A673 (cell line): Measurements from ENCODE around the gene L1TD1. TPM values are rescaled to one million over a fixed set of nuclear protein-coding genes. Genes with fewer than 3 reads are reported as not detected.

Source experiments
- BruUV-seq: library from RNA; stranded (reverse); fragments of 400-500 nt; replicated peaks from 2 replicates; lab custom pipeline; 2021; lab: Mats Ljungman, UMichigan
- CTCF ChIA-PET: fragments of 300-600 bp; sonication (Branson Sonifier 250); formaldehyde crosslinking; loops from one replicate; lab custom pipeline; 2022; ENCODE audit warnings: antibody characterized with exemption; lab: Charles Lee
- POLR2A ChIA-PET: fragments of 300-600 bp; sonication (Branson Sonifier 250); formaldehyde crosslinking; loops from one replicate; lab custom pipeline; 2022; ENCODE audit warnings: antibody characterized with exemption; ENCODE audit not compliant: low non-redundant PET; lab: Charles Lee
- DNase-seq: peaks from one replicate; pipeline ENCODE4 v3.0.0-alpha.2; 2015; ENCODE audit warnings: low spot score
- H3K27ac ChIP-seq: fragments of 200-600 bp; sonication (generic); 2 replicates; pipeline ENCODE4 v1.5.1; 2016; ENCODE audit warnings: mixed run types, low read depth, mild to moderate bottlenecking, mixed read lengths, antibody characterized with exemption, low read length; ENCODE audit not compliant: poor library complexity, severe bottlenecking
- H3K27me3 ChIP-seq: fragments of 200-600 bp; sonication (generic); replicated peaks from 2 replicates; pipeline ENCODE4 v1.6.1; 2017; ENCODE audit warnings: mixed run types, low read depth, mild to moderate bottlenecking, mixed read lengths, antibody characterized with exemption, low read length; ENCODE audit not compliant: insufficient read depth, poor library complexity
- H3K36me3 ChIP-seq: fragments of 200-600 bp; sonication (generic); 2 replicates; pipeline ENCODE4 v1.6.1; 2016; ENCODE audit warnings: mixed run types, mild to moderate bottlenecking, mixed read lengths, antibody characterized with exemption, low read length; ENCODE audit not compliant: insufficient read depth, poor library complexity, severe bottlenecking
- H3K4me1 ChIP-seq: fragments of 200-600 bp; sonication (generic); 2 replicates; pipeline ENCODE4 v1.6.1; 2017; ENCODE audit warnings: mixed run types, mild to moderate bottlenecking, mixed read lengths, antibody characterized with exemption, low read length; ENCODE audit not compliant: insufficient read depth, poor library complexity, severe bottlenecking
- H3K4me3 ChIP-seq: fragments of 200-600 bp; sonication (generic); 2 replicates; pipeline ENCODE4 v1.5.1; 2016; ENCODE audit warnings: low read depth, mixed run types, mild to moderate bottlenecking, mixed read lengths, low read length; ENCODE audit not compliant: poor library complexity, severe bottlenecking
- H3K9me3 ChIP-seq: fragments of 200-600 bp; sonication (generic); 2 replicates; pipeline ENCODE4 v1.6.1; 2016; ENCODE audit warnings: mixed run types, low read depth, mild to moderate bottlenecking, mixed read lengths, antibody characterized with exemption, low read length; ENCODE audit not compliant: poor library complexity, severe bottlenecking
- EZH2 ChIP-seq: fragments of 200-600 bp; sonication (generic); IDR thresholded peaks from 2 replicates; pipeline ENCODE4 v1.6.1; 2017; ENCODE audit warnings: borderline replicate concordance, low read depth, mild to moderate bottlenecking, mixed read lengths, antibody characterized with exemption, low read length; ENCODE audit not compliant: poor library complexity, severe bottlenecking
- intact Hi-C: fragments of 100-400 bp; cut with micrococcal nuclease; formaldehyde crosslinking; loops from one replicate; pipeline ENCODE4 v1.10.0; 2022; ENCODE audit not compliant: unreplicated experiment
- total RNA-seq: library from RNA; stranded (reverse); gene quantifications from 2 replicates; pipeline ENCODE4 v1.2.3, GENCODE V29; 2021
- TF ChIP-seq, protein P1 (sequence below): fragments of 300-800, 200-600 bp; sonication (generic); conservative IDR thresholded peaks from 2 replicates; pipeline ENCODE4 v1.5.1; 2017; ENCODE audit warnings: low read depth, mild to moderate bottlenecking, antibody characterized with exemption, low read length, moderate library complexity, mixed read lengths

L1TD1 gene
- total RNA-seq, 1 experiment from 2014 or later, result not detected

- H3K4me1 ChIP-seq, result no peaks in the 10 kb centered on the region
- no TSS peak for BruUV-seq
- intact Hi-C loops, result loop anchor here (1.0 to 5.0 kb wide), 2 partner anchors 232 to 567 kb away; no protein-coding TSS in a partner anchor
- H3K4me3 ChIP-seq, result no peak overlapping the region
- no peaks in the 10 kb centered on the region for H3K27me3 ChIP-seq
- ChIA-PET POLR2A (no interaction called here), CTCF (interaction anchor here (0.6 to 1.6 kb wide), 14 partner anchors 26 to 571 kb away, joined by 3 to 8 read pairs (median 3); no protein-coding TSS in a partner anchor)
- TF ChIP-seq, protein P1, sequence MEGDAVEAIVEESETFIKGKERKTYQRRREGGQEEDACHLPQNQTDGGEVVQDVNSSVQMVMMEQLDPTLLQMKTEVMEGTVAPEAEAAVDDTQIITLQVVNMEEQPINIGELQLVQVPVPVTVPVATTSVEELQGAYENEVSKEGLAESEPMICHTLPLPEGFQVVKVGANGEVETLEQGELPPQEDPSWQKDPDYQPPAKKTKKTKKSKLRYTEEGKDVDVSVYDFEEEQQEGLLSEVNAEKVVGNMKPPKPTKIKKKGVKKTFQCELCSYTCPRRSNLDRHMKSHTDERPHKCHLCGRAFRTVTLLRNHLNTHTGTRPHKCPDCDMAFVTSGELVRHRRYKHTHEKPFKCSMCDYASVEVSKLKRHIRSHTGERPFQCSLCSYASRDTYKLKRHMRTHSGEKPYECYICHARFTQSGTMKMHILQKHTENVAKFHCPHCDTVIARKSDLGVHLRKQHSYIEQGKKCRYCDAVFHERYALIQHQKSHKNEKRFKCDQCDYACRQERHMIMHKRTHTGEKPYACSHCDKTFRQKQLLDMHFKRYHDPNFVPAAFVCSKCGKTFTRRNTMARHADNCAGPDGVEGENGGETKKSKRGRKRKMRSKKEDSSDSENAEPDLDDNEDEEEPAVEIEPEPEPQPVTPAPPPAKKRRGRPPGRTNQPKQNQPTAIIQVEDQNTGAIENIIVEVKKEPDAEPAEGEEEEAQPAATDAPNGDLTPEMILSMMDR, result peak; percentile 81
- TF ChIP-seq EZH2, result no peak
- peak; percentile 71 for DNase-seq
- no peaks in the 10 kb centered on the region for H3K36me3 ChIP-seq
- H3K27ac ChIP-seq, result no peak overlapping the region
- H3K9me3 ChIP-seq, result no peaks in the 10 kb centered on the region
These were observed 19.0 kb upstream of the L1TD1 start for GRCh38 chr1:62175568-62176179.

GRCh38 chr1:62176597-62177312 is 17.9 kb upstream of the L1TD1 start:
- POLR2A ChIA-PET, result no interaction called here
- no peaks in the 10 kb centered on the region for H3K9me3 ChIP-seq

DNA sequence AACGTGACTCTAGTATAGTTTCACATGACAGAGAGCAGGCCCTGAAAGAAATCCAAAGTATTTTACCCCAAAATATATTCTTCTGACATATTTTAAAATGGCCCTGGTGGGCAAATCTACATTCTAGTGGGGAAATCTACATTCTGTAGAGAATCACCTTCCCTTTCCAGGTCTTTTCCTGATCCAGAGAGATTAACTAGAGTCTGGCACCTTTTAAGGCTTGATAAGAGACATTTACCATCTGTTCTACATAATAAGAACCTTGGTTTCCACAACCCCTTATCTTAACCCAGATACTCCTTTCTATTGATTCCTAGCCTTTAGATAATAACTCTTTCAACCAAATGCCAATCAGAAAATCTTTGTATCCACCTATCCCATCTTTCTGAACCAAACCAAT is 17.0 kb upstream of the L1TD1 start:
- Histone ChIP-seq H3K27ac (no peak overlapping the region), H3K9me3 (no peaks in the 10 kb centered on the region), H3K36me3 (no peaks in the 10 kb centered on the region), H3K27me3 (no peaks in the 10 kb centered on the region), H3K4me1 (no peaks in the 10 kb centered on the region), H3K4me3 (no peak overlapping the region)
- no peak for DNase-seq
- POLR2A ChIA-PET, result no interaction called here
- CTCF ChIA-PET, result no interaction called here
- intact Hi-C loops, result loop anchor here (5.0 kb wide), 1 partner anchor 565 kb away; no protein-coding TSS in a partner anchor
- no peak for TF ChIP-seq EZH2
- TF ChIP-seq, protein P1, result no peak
- no TSS peak for BruUV-seq

More at GRCh38 chr1:62176597-62177312, 17.9 kb upstream of the L1TD1 start:
- no TSS peak for BruUV-seq
- no peaks in the 10 kb centered on the region for H3K36me3 ChIP-seq
- CTCF ChIA-PET, result interaction anchor here (1.5 to 1.6 kb wide), 3 partner anchors 226 to 570 kb away, joined by 7 to 8 read pairs (median 7); no protein-coding TSS in a partner anchor
- intact Hi-C loops, result loop anchor here (5.0 kb wide), 1 partner anchor 566 kb away; no protein-coding TSS in a partner anchor
- H3K27me3 ChIP-seq, result no peaks in the 10 kb centered on the region
- no peak for DNase-seq
- no peak overlapping the region for H3K27ac ChIP-seq
- no peak for TF ChIP-seq EZH2
- no peaks in the 10 kb centered on the region for H3K4me1 ChIP-seq
- H3K4me3 ChIP-seq, result no peak overlapping the region
